Measurements from ENCODE around the gene ORM2.
"Not testable (repeated sequence)": the region's sequence is repeated elsewhere in the genome, so short reads cannot be mapped to it uniquely, and the experiment has no call there.

The ORM2 gene

GRCh38 chr9:114314881-114315722, 14.6 kb upstream of the ORM2 start:
- no peak for DNase-seq (ENCODE audit: low read depth)

- DNase-seq (ENCODE audit: low read depth): no peak
Observed at GRCh38 chr9:114315723-114316363, 13.8 kb upstream of the ORM2 start.

GRCh38 chr9:114316605-114317230, 13.0 kb upstream of the ORM2 start:
- DNase-seq (ENCODE audit: low read depth): no peak

GRCh38 chr9:114317665-114318357, 11.9 kb upstream of the ORM2 start:
- DNase-seq (ENCODE audit: low read depth): no peak

- DNase-seq (ENCODE audit: low read depth): no peak
Observed at GRCh38 chr9:114318416-114318815, 11.3 kb upstream of the ORM2 start.

DNA sequence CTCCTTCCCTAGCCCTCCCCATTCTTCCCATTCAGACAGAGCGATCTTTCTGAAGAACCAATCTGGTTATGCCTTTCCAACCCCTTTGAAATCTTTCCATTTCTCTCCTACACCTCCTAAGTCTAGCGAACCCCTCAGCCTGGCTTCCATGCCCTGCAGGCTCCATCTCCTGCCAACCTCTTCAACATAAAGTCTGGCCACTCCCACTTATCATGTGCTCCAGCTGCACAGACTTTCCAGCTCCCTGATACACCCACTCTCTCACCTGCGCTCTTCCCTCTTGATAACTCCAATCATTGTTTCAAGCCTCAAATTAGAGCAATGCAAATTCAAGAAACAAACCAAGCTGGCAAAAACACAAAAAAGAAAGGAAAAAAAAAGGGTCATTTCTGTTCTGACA, 10.5 kb upstream of the ORM2 start:
- DNase-seq (ENCODE audit: low read depth): no peak

GRCh38 chr9:114320710-114321109, 9.0 kb upstream of the ORM2 start:
- not testable (repeated sequence) for DNase-seq (ENCODE audit: low read depth)

DNA sequence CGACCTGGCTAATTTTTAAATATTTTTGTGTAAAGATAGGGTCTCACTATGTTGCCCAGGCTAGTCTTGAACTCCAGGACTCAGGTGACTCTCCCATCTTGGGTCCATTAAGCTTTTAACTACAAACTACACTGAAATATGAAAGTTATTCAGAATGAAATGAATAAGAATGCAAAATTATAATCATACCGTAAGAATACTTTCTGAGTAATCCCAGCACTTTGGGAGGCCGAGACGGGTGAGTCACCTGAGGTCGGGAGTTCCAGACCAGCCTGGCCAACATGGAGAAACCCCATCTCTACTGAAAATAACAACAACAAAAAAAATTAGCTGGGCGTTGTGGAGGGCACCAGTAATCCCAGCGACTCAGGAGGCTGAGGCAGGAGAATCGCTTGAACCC, 7.9 kb upstream of the ORM2 start:
- DNase-seq (ENCODE audit: low read depth): no peak

DNA sequence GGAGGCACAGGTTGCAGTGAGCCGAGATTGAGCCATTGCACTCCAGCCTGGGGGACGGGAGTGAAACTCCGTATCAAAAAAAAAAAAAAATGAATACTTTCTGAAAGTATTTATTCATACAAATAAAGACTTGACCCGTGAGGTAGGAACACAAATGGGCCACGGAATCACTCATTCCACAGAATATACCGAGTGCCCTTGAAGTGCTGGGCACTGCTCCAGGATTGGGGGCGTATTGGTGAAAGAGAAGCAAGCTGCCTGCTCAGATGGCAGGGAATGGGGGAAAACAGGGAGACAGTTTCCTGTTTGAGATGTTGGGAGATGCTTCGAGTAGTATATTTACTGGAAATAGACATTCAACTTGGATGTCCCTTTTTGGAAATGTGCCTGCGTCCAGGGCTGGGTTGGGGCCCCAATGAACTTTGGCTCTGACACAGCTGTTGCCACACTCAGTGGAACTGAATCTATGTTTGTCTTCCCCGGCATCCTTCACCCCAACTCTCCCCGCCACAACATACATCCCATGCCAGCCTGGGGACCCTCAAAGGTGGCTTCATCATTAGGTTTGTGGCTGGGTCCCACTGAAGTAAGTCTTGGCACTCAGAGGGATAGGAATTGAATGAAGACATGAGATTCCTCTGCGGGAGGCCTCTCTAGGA, 7.4 kb upstream of the ORM2 start:
- DNase-seq (ENCODE audit: low read depth): not testable (repeated sequence)

DNA sequence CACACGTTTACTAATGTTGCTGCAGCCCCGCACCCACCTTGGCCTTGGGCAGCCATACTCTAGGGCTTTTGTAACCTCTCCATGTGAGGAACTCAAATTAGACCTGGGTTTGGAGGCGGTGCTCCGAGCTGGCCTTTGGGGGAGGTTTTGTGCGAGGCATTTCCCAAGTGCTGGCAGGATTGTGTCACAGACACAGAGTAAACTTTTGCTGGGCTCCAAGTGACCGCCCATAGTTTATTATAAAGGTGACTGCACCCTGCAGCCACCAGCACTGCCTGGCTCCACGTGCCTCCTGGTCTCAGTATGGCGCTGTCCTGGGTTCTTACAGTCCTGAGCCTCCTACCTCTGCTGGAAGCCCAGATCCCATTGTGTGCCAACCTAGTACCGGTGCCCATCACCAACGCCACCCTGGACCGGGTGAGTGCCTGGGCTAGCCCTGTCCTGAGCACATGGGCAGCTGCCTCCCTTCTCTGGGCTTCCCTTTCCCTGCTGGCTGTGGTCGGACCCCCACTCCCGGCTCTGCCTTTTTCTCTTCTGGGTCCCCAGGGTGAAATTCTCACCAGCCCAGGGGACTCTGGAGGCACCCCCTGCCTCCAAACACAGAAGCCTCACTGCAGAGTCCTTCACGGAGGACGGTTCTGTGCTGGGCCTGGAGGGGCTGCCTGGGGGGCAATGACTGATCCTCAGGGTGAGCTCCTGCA, 6.7 kb upstream of the ORM2 start, which contains the start of gene ORM1:
Gene ORM1 (plus strand): TSS at position 268 of the 701 bp plus-strand sequence. CDS start 36 bp downstream, at position 304.
- not testable (repeated sequence) for DNase-seq (ENCODE audit: low read depth)

- not testable (repeated sequence) for DNase-seq (ENCODE audit: low read depth)
Observed at GRCh38 chr9:114323849-114324248, 5.8 kb upstream of the ORM2 start.

DNA sequence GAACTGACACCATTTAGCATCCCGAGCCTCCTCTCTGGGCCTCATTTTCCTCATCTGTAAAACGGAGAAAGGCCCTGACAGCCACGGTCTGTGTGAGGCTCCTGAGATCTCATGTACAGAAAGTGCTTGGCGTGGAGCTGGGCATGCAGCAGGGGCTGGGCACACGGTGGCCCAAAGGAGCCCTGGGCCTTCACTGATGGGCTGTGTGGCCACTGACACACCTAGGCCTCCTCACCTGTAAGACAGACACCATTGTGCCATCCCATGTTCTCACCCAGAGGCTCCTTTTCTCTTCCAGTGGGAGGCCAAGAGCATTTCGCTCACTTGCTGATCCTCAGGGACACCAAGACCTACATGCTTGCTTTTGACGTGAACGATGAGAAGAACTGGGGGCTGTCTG, 5.2 kb upstream of the ORM2 start:
- no peak for DNase-seq (ENCODE audit: low read depth)

GRCh38 chr9:114324965-114325364, 4.7 kb upstream of the ORM2 start:
- not testable (repeated sequence) for DNase-seq (ENCODE audit: low read depth)

GRCh38 chr9:114325684-114326254, 3.9 kb upstream of the ORM2 start:
- not testable (repeated sequence) for DNase-seq (ENCODE audit: low read depth)

DNA sequence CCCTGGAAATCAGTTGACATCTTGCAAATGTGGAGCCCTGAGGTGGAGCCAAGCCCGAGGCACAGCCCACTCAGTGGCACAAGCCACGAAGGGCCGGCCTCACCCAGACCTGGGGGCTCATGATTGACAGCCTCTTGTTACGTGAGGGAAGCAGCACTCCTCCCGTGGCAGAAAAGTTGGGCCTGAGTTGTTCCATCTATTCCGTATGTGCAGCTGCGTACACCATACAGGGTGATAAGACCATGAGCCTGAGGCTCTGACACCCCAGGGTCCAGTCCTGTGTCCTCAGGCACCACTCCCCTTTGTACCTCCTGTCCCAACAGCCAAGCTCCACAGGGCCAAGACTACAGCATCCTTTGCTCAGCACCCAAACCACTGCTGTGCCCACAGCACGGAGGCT, 1.9 kb upstream of the ORM2 start:
- no peak for DNase-seq (ENCODE audit: low read depth)

- DNase-seq (ENCODE audit: low read depth): not testable (repeated sequence)
Observed at GRCh38 chr9:114328357-114328820, 1.3 kb upstream of the ORM2 start.

- DNase-seq (ENCODE audit: low read depth): not testable (repeated sequence)
Observed at GRCh38 chr9:114328937-114329624, 588 bp upstream of the ORM2 start.

DNA sequence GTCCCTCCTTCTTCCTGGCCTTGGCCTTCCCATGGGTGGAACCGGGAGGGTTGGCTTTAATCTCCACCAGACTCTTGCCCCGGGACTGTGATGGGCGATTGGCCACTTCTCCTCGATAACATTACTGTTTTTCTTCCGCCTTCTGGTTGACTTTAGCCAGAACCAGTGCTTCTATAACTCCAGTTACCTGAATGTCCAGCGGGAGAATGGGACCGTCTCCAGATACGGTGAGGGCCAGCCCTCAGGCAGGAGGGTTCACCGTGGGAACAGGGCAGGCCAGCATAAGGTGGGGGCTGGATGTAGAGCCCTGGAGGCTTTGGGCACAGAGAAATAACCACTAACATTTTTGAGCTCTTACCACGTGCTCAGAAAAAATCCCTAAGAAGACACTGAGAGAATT, 967 bp downstream of the ORM2 start:
- DNase-seq (ENCODE audit: low read depth): no peak

DNA sequence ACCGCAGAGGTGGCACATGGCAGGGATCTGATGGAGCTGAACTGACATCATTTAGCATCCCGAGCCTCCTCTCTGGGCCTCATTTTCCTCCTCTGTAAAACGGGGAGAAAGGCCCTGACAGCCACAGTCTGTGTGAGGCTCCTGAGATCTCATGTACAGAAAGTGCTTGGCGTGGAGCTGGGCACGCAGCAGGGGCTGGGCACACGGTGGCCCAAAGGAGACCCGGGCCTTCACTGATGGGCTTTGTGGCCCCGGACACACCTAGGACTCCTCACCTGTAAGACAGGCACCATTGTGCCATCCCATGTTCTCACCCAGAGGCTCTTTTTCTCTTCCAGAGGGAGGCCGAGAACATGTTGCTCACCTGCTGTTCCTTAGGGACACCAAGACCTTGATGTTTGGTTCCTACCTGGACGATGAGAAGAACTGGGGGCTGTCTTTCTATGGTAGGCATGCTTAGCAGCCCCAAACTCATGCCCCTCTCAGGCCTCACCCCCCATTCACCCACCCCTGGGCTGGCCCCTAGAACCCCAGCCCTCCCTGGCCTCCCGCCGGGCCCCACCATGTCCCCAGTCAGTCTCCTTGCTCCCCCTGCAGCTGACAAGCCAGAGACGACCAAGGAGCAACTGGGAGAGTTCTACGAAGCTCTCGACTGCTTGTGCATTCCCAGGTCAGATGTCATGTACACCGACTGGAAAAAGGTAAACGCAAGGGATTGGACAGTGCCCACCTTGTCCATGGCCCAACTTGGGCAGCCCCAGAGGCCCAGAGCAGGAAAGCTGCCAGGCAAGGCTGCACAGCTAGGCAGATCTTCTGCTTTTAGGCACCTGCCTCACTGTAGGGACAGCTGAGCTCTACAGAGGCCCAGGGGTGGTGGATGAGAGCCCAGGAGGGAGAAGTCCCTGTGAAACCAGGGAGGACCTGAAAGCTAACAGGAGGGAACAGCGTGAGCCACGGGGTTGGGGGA, 1.8 kb downstream of the ORM2 start:
- DNase-seq (ENCODE audit: low read depth): not testable (repeated sequence)
